Measurements from ENCODE around the gene CEP152. TPM values are rescaled to one million over a fixed set of nuclear protein-coding genes. Genes with fewer than 3 reads are reported as not detected.

The CEP152 gene
- polyA plus RNA-seq, 3 donors: 1.0 to 3.8 (median 1.4) TPM

- Histone ChIP-seq H3K27me3 (ENCODE audit: control insufficient read depth in 2 of 2, insufficient read depth in 2 of 2, low read length in 2 of 2) (no peaks in the 10 kb centered on the region), H3K79me2 (ENCODE audit: insufficient read depth, low read length) (no peaks in the 10 kb centered on the region), H4K20me1 (ENCODE audit: insufficient read depth, low read length) (no peaks in the 10 kb centered on the region), H3K4me3 (replicated peaks in 1 of 3; ENCODE audit: low read depth in 2 of 3, low read length in 3 of 3) (no peak overlapping the region), H2AFZ (ENCODE audit: insufficient read depth, low read depth, low read length, poor library complexity, severe bottlenecking) (no peak overlapping the region), H3K4me1 (ENCODE audit: control insufficient read depth in 1 of 2, insufficient read depth in 2 of 2, low read length in 2 of 2) (no peaks in the 10 kb centered on the region), H3K36me3 (replicated peaks in 1 of 2; ENCODE audit: control insufficient read depth in 1 of 2, insufficient read depth in 2 of 2, low read length in 2 of 2) (peaks cover 5 to 33% of the 10 kb centered on the region in 2 donors), H3K4me2 (replicated peaks; ENCODE audit: extremely low read depth, low read length, poor library complexity, severe bottlenecking) (no peak overlapping the region), H3K9ac (ENCODE audit: insufficient read depth, low read length, poor library complexity, severe bottlenecking) (no peak overlapping the region), H3K27ac (ENCODE audit: low read depth in 1 of 2, low read length in 2 of 2) (no peak overlapping the region), H3K9me3 (replicated peaks in 1 of 2; ENCODE audit: control insufficient read depth in 1 of 2, insufficient read depth in 1 of 2, low read length in 2 of 2) (no peaks in the 10 kb centered on the region)
- peaks cover 0 to 2% (median 0%) of the 10 kb centered on the region in 3 donors for H3K27me3 Mint-ChIP-seq (ENCODE audit: low read depth in 3 of 3)
- H3K36me3 Mint-ChIP-seq: peaks cover 24 to 30% of the 10 kb centered on the region in 2 donors
- WGBS (ENCODE audit: insufficient coverage): no CpG with 5 or more reads among the region's 2 CpGs
- no peak for DNase-seq
- H3K4me1 Mint-ChIP-seq: peaks cover 3% of the 10 kb centered on the region
- no peak overlapping the region for H3K27ac Mint-ChIP-seq
- intact Hi-C loops (cut with micrococcal nuclease): no loop called here
- no peak overlapping the region for H3K4me3 Mint-ChIP-seq
- peaks cover 0 to 6% (median 0%) of the 10 kb centered on the region in 7 donors for H3K9me3 Mint-ChIP-seq
- TF ChIP-seq CTCF (IDR thresholded peaks at IDR 0.05): no peak
Observed at GRCh38 chr15:48723969-48724368, 86.9 kb downstream of the CEP152 start.

GRCh38 chr15:48722764-48723661, 87.9 kb downstream of the CEP152 start:
- DNase-seq: peak in 1 of 3 donors; percentile 11
- Mint-ChIP-seq H3K4me3 (no peak overlapping the region), H3K4me1 (peaks cover 3% of the 10 kb centered on the region), H3K36me3 (peaks cover 16 to 21% of the 10 kb centered on the region in 2 donors), H3K27me3 (ENCODE audit: low read depth in 3 of 3) (peaks cover 0 to 2% (median 0%) of the 10 kb centered on the region in 3 donors), H3K9me3 (peaks cover 0 to 9% (median 3%) of the 10 kb centered on the region in 7 donors), H3K27ac (no peak overlapping the region)
- peaks cover 1 to 25% of the 10 kb centered on the region in 2 donors for H3K36me3 ChIP-seq (replicated peaks in 1 of 2; ENCODE audit: control insufficient read depth in 1 of 2, insufficient read depth in 2 of 2, low read length in 2 of 2)
- H2AFZ ChIP-seq (ENCODE audit: insufficient read depth, low read depth, low read length, poor library complexity, severe bottlenecking): no peak overlapping the region
- no peak overlapping the region for H3K4me3 ChIP-seq (replicated peaks in 1 of 3; ENCODE audit: low read depth in 2 of 3, low read length in 3 of 3)
- H3K27me3 ChIP-seq (ENCODE audit: control insufficient read depth in 2 of 2, insufficient read depth in 2 of 2, low read length in 2 of 2): no peaks in the 10 kb centered on the region
- no peaks in the 10 kb centered on the region for H3K79me2 ChIP-seq (ENCODE audit: insufficient read depth, low read length)
- no peaks in the 10 kb centered on the region for H3K9me3 ChIP-seq (replicated peaks in 1 of 2; ENCODE audit: control insufficient read depth in 1 of 2, insufficient read depth in 1 of 2, low read length in 2 of 2)
- no peak overlapping the region for H3K27ac ChIP-seq (ENCODE audit: low read depth in 1 of 2, low read length in 2 of 2)
- 61% methylated on average over 2 of the region's 5 CpGs for WGBS (ENCODE audit: insufficient coverage)
- intact Hi-C loops (cut with micrococcal nuclease): no loop called here
- H4K20me1 ChIP-seq (ENCODE audit: insufficient read depth, low read length): no peaks in the 10 kb centered on the region
- no peak for TF ChIP-seq CTCF (IDR thresholded peaks at IDR 0.05)
- H3K4me1 ChIP-seq (ENCODE audit: control insufficient read depth in 1 of 2, insufficient read depth in 2 of 2, low read length in 2 of 2): no peaks in the 10 kb centered on the region
- no peak overlapping the region for H3K4me2 ChIP-seq (replicated peaks; ENCODE audit: extremely low read depth, low read length, poor library complexity, severe bottlenecking)
- H3K9ac ChIP-seq (ENCODE audit: insufficient read depth, low read length, poor library complexity, severe bottlenecking): no peak overlapping the region
